ENCODE results near the gene SMPDL3A. TPM values are rescaled to one million over a fixed set of nuclear protein-coding genes. Genes with fewer than 3 reads are reported as not detected.

SMPDL3A gene
- total RNA-seq, 1 experiment from 2014 or later: 10.3 TPM

DNA sequence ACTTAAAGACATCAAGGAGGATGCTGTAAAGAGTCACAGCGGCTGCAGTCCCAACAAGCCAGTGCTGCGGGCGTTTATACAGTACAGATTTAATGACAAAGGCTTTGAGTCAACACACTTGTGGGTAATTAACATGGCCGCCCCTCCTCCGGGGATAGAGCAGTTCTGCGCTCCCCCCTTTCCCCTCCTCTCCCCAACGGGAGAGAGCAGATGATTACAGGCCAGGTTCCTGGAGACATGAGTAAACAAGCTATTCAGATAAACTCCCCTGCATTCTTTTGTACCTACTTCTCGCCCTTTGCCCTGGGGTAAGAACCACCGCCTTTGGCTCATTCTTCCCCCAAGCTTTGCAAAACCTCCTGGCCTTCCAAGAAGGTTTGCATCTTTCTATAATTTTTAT lies 33.2 kb upstream of the SMPDL3A start:
- Histone ChIP-seq H3K27ac (ENCODE audit: low read depth, low read length, poor library complexity, severe bottlenecking) (no peak overlapping the region), H3K27me3 (replicated peaks; ENCODE audit: insufficient read depth, low read depth, low read length, poor library complexity) (no peaks in the 10 kb centered on the region), H3K4me1 (ENCODE audit: insufficient read depth, low read length, poor library complexity, severe bottlenecking) (peaks cover 23% of the 10 kb centered on the region), H3K36me3 (ENCODE audit: insufficient read depth, low read length, poor library complexity, severe bottlenecking) (no peaks in the 10 kb centered on the region), H3K4me3 (ENCODE audit: low read depth, low read length, poor library complexity, severe bottlenecking) (no peak overlapping the region), H3K9me3 (ENCODE audit: low read depth, low read length, poor library complexity, severe bottlenecking) (no peaks in the 10 kb centered on the region)
- BruUV-seq (replicated peaks): no TSS peak
- ChIA-PET CTCF (no interaction called here), POLR2A (ENCODE audit: low non-redundant PET) (no interaction called here)
- no peak for DNase-seq (ENCODE audit: low spot score)
- intact Hi-C loops (cut with micrococcal nuclease; ENCODE audit: unreplicated experiment): no loop called here
- TF ChIP-seq, protein P1, sequence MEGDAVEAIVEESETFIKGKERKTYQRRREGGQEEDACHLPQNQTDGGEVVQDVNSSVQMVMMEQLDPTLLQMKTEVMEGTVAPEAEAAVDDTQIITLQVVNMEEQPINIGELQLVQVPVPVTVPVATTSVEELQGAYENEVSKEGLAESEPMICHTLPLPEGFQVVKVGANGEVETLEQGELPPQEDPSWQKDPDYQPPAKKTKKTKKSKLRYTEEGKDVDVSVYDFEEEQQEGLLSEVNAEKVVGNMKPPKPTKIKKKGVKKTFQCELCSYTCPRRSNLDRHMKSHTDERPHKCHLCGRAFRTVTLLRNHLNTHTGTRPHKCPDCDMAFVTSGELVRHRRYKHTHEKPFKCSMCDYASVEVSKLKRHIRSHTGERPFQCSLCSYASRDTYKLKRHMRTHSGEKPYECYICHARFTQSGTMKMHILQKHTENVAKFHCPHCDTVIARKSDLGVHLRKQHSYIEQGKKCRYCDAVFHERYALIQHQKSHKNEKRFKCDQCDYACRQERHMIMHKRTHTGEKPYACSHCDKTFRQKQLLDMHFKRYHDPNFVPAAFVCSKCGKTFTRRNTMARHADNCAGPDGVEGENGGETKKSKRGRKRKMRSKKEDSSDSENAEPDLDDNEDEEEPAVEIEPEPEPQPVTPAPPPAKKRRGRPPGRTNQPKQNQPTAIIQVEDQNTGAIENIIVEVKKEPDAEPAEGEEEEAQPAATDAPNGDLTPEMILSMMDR (conservative IDR thresholded peaks at IDR 0.05; ENCODE audit: low read depth, low read length): no peak
- TF ChIP-seq EZH2 (IDR thresholded peaks at IDR 0.05; ENCODE audit: borderline replicate concordance, low read depth, low read length, poor library complexity, severe bottlenecking): no peak

DNA sequence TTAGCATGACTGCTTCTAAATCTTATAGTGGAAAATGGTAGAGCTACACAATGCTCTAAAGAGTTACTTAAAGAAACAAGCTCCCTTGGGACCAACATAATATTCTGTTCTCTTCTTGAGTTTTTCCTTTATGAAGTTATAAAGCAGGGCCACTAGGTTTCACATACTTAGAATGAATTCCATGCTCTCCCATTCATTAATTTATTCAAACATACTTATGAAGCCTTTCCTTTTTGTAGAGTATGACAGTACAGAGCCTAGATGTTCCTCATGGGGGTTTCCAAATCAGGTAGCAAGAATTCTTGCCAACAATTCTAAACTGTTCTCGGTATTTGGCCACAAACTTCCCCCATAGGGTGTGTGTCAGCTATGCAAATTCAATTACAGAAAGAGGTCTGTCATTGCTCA lies 30.1 kb upstream of the SMPDL3A start:
- POLR2A ChIA-PET (ENCODE audit: low non-redundant PET): no interaction called here
- H3K27ac ChIP-seq (ENCODE audit: low read depth, low read length, poor library complexity, severe bottlenecking): no peak overlapping the region
- H3K27me3 ChIP-seq (replicated peaks; ENCODE audit: insufficient read depth, low read depth, low read length, poor library complexity): no peaks in the 10 kb centered on the region
- TF ChIP-seq, protein P1 (conservative IDR thresholded peaks at IDR 0.05; ENCODE audit: low read depth, low read length): no peak
- TF ChIP-seq EZH2 (IDR thresholded peaks at IDR 0.05; ENCODE audit: borderline replicate concordance, low read depth, low read length, poor library complexity, severe bottlenecking): no peak
- peak; percentile 64 for DNase-seq (ENCODE audit: low spot score)
- no TSS peak for BruUV-seq (replicated peaks)
- intact Hi-C loops (cut with micrococcal nuclease; ENCODE audit: unreplicated experiment): no loop called here
- CTCF ChIA-PET: no interaction called here
- H3K4me3 ChIP-seq (ENCODE audit: low read depth, low read length, poor library complexity, severe bottlenecking): no peak overlapping the region
- no peaks in the 10 kb centered on the region for H3K9me3 ChIP-seq (ENCODE audit: low read depth, low read length, poor library complexity, severe bottlenecking)
- H3K4me1 ChIP-seq (ENCODE audit: insufficient read depth, low read length, poor library complexity, severe bottlenecking): peaks cover 9% of the 10 kb centered on the region
- H3K36me3 ChIP-seq (ENCODE audit: insufficient read depth, low read length, poor library complexity, severe bottlenecking): no peaks in the 10 kb centered on the region

DNA sequence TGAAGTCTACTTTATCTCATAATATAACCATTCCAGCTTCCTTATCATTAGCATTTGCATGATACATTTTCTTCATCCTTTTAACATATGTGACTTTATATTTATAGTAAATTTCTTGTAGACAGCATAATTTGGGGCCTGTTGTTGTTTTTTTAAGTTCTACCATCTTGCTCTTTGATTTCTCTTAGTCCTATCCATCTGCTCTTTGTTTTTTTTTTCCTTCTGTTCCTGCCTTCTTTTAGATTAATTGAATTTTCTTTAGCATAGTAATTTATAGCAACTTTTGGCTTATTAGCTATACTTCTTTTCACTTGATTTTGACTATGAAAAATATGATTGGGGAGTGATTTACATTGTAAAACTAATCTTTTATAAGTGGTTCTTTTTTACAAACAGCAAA lies 28.7 kb upstream of the SMPDL3A start:
- no peak for DNase-seq (ENCODE audit: low spot score)
- ChIA-PET POLR2A (ENCODE audit: low non-redundant PET) (no interaction called here), CTCF (no interaction called here)
- Histone ChIP-seq H3K36me3 (ENCODE audit: insufficient read depth, low read length, poor library complexity, severe bottlenecking) (no peaks in the 10 kb centered on the region), H3K9me3 (ENCODE audit: low read depth, low read length, poor library complexity, severe bottlenecking) (no peaks in the 10 kb centered on the region), H3K27me3 (replicated peaks; ENCODE audit: insufficient read depth, low read depth, low read length, poor library complexity) (no peaks in the 10 kb centered on the region), H3K4me3 (ENCODE audit: low read depth, low read length, poor library complexity, severe bottlenecking) (no peak overlapping the region), H3K27ac (ENCODE audit: low read depth, low read length, poor library complexity, severe bottlenecking) (no peak overlapping the region), H3K4me1 (ENCODE audit: insufficient read depth, low read length, poor library complexity, severe bottlenecking) (peaks cover 9% of the 10 kb centered on the region)
- no peak for TF ChIP-seq EZH2 (IDR thresholded peaks at IDR 0.05; ENCODE audit: borderline replicate concordance, low read depth, low read length, poor library complexity, severe bottlenecking)
- TF ChIP-seq, protein P1 (conservative IDR thresholded peaks at IDR 0.05; ENCODE audit: low read depth, low read length): no peak
- intact Hi-C loops (cut with micrococcal nuclease; ENCODE audit: unreplicated experiment): no loop called here
- no TSS peak for BruUV-seq (replicated peaks)
